ENCODE measurements around the gene SIAE.
"Not testable (repeated sequence)": the region's sequence is repeated elsewhere in the genome, so short reads cannot be mapped to it uniquely, and the experiment has no call there.

Gene SIAE

DNA sequence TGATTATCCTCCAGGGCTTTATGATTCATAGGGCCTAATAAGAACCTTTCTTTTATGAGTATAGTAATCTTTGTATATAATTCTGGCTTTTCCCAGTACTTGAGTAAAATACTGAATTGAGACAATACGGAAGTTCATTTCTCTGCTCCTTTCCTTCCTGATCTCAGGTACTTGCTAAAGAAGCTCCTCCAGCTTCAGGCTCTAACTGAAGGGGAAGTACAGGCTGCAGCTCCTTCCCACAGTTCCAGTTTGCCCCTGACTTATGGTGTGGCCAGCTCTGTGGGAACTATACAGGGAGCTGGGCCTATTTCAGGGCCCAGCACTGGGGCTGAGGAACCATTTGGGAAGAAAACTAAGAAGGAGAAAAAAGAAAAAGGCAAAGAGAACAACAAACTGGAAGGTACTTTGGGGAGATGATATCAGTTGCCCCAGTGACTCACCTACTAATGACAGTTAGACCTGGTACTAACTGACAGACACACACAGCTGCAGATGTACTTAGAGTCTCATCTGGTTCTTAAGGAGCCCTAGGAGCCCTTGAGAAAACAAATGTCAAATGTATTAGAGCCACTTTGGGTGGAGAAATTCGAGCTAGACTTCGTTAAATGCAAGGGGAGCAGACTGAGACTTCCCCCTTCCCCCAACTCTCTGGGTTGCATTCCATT lies 47.9 kb downstream of the SIAE start:
- no peak for DNase-seq (ENCODE audit: low read depth in 2 of 3, low spot score in 2 of 3)

DNA sequence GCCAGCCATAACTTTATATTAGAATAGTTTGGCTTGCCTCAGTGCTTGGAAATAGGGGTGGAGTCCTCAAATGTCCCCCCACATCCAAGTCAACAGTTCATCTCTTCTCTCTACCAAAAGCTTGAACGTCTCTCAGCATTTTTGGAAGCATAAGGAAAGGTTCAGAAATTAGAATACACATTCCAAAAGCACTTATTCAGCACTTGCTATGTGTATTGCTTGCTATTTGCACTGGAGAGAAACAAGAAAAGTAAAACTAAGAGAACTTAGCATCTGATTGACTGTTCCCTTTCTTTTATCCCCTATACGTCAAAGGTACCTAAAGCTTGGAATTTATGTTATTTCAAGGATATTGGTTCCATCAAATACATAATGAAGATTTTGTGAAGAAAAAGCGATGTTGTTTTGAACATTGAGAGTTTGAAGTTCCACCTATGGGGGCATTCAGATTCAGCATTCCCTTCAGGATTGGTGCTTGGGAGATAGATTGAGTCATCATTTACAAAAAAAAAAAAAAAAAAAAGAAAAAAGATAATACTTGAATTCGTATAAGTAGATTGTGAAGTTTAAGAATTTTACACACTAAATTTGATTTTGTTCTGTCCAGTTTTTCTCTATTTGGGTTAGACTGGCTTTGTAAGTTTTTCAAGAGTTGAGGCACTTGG lies 49.5 kb downstream of the SIAE start:
- DNase-seq (ENCODE audit: low read depth in 2 of 3, low spot score in 2 of 3), result no peak

DNA sequence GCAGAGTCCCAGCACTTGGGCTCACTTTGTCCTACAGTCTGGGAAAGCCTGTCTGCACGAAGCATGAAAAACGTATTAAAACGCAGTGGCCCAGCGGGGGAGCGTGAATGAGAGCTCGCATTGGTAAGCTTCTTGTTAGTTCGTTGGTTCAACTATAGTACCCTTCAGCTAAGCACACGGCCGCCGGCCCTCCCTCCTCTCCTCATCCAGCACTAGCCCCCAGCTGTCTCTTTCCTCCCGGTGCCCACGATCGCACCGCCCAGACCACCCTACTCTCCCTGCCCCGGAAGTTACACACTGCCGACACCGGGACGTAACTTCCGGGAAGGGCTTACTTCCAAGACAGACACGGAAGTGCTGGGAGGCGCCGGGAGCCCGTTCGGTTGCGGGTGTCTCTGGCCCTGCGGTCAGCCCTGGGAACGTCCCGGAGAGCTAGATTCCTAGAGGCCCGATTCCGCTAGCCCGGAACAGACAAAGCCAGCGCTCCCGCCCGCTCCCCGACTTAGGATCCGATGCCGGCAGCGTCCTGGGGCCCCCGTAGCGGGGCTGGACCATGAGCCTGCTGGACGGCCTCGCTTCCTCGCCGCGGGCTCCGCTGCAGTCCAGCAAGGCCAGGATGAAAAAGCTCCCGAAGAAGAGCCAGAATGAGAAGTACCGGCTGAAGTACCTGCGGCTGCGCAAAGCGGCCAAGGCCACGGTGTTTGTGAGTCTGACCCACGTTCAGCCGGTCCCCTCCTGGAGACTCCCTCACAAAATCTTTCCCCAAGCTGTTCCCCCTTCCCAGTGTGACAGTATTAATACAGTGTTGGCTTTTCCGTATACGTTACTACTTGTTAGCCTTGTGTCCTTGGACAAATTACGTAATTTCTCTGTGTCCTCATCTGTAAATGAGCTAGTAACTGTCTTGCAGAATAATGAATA lies 50.7 kb downstream of the SIAE start, which contains the start of gene TBRG1:
TBRG1 (plus strand) TSS at position 334 of the 921 bp plus-strand sequence; CDS start at position 554, 220 bp downstream.
- peak; percentile 57 to 66 (median 58) for DNase-seq (ENCODE audit: low read depth in 2 of 3, low spot score in 2 of 3)

DNA sequence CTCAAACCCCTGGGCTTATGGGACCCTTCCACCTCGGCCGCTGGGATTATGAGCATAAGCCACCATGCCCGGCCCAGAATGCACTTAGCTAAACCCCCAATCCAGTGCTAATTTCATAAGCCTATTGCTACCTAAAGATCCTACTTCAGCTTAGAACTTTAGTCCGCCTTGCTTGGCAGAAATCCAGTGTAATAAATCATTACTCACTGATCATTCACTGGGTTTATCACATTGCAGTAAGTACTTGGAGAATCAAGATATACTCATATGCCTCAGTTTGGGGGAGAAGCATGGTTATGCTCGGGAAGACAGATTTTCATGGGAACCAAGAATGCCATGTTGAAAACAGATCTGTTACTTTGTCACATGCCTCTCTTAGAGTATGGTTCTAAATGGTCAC lies 54.7 kb downstream of the SIAE start:
- no peak for DNase-seq (ENCODE audit: low read depth in 2 of 3, low spot score in 2 of 3)

DNA sequence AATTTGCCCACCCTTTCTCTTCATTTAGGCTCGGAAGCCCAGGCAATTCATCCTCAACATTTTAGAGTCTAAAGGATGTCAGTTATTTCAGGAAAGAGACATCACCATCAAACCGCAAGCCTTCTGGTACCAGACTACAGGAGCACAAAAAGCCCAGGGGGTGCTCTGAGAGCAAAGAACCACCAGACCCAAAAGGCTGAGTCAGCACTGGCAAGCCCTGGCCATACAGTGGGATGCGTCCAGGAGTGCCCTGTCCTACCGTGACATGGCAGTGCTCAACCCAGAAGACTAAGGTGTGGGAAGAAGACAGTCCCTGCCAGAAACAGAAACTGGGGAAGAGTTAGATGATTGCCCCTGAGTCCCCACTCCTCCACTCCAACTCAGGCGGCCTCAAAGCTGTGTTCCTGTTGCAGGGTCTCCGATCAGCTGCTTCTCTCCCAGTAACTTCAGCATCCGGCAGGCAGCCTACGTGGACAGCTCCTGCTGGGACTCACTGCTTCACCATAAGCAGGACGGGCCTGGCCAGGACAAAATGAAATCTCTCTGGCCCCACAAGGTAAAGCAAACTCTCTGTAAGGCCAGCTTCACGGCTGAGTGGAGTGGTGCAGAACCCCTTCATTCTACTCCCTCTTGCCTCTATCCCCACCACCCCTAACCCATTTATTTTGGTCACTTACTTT lies 60.8 kb downstream of the SIAE start:
- DNase-seq (ENCODE audit: low read depth in 2 of 3, low spot score in 2 of 3), result no peak

DNA sequence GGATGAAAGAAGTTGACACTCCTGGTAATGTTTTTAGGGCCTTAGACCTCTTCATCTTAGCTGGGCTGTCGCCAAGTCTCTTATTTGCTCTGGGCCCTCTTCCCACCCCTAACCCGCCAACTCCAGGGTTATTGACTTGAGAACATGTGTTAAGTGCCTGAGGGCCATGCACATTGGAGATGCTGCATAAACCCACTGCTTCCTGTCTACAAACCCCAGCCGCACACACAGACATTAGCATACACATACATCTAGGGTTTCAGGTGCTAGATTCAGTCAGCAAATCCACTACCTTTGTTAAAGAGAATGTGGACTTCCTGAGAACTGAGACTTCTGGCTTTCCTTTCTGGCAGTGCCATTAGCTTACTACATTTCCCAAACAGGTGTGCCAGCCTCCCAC lies 61.5 kb downstream of the SIAE start:
- no peak for DNase-seq (ENCODE audit: low read depth in 2 of 3, low spot score in 2 of 3)

DNA sequence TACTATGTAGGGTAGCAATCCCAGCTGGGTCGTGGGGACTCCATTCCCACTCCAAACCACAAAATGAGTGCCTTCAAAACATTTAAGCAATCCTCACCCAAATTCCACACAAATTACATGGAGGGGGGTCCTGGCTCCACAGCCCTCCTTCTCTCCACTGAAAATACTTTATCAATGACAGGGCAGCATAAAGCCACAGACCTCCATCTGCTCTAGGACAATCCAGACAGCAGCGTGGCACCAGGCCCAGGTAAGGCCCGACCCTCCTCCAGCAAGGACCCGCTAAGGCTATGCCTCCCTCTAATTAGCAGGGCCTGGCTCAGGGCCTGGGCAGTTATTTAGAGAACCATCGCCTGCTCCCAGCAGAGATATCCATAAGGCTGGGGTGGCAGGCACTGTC lies 62.5 kb downstream of the SIAE start, which contains the start of gene PANX3:
PANX3 (plus strand) TSS at position 365 of the 400 bp plus-strand sequence. CDS start 129 bp downstream, outside the sequence.
- DNase-seq (ENCODE audit: low read depth in 2 of 3, low spot score in 2 of 3), result no peak

DNA sequence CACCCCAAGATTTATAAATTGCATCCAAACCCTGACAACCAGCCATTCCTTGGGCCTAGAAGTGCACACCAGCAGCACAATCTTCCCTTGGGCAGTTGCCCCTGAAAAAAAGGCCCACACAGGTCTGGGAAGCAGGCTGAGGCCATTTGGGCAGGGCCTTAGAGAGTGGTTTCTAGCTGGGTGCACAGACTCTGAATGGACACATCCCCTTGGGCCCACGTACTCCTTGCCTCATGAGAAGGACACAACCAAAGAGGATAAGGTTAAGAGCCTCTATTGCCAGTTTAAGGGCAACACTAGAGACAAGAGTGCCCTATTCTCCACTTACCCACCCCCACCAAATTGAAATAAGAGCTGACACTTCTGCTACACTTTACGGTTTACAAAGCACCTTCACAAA lies 63.2 kb downstream of the SIAE start:
- DNase-seq (ENCODE audit: low read depth in 2 of 3, low spot score in 2 of 3), result no peak

DNA sequence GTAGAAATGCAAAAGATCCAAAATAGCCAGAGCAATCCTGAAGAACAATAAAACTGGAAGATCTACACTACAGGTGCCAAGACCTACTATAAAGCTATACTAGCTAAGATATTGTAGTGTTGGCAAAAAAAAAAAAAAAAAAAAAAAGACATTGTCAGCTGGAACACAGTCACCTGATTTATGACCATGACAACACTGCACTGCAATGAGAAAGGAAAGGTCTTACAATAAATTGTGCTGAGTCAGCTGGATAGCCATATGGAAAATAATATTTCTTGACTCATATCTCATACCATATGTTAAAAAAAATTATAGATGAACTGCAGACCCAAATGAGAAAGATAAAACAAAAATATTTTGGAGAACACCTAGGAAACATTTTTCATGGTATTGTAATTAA lies 65.4 kb downstream of the SIAE start:
- DNase-seq (ENCODE audit: low read depth in 2 of 3, low spot score in 2 of 3), result no peak

DNA sequence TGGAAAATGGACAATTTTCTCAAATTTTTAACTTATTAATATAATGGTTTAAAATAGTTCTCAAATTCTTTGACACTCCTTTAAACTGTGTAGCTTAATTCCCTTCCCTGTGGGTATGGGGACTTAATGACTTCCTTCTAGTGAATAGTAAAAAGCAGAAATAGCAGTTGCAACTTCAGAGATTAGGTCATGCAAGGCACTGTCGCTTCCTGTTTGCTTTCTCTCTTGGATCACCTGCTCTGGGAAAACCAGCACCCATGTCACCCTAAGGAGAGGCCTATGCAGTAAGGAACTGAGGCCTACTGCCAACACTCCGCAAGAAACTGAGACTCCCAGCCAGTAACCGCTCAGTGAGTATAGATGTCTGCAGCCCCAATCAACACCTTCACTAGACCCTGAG lies 67.8 kb downstream of the SIAE start:
- no peak for DNase-seq (ENCODE audit: low read depth in 2 of 3, low spot score in 2 of 3)

DNA sequence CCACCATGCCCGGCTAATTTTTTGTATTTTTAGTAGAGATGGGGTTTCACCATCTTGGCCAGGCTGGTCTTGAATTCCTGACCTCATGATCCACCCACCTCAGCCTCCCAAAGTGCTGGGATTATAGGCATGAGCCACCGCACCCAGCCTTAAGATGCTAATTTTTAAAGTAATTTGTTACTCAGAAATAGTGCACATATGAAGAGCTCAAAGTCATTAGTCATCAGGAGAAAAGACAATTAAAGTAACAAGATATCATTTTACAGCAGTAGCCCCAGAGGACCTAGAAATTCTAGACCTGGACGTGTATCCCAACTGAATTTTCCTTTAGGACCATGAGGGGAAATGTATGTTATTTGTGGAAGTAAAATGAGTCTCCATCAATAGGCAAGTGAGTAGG lies 70.8 kb downstream of the SIAE start:
- not testable (repeated sequence) for DNase-seq (ENCODE audit: low read depth in 2 of 3, low spot score in 2 of 3)

DNA sequence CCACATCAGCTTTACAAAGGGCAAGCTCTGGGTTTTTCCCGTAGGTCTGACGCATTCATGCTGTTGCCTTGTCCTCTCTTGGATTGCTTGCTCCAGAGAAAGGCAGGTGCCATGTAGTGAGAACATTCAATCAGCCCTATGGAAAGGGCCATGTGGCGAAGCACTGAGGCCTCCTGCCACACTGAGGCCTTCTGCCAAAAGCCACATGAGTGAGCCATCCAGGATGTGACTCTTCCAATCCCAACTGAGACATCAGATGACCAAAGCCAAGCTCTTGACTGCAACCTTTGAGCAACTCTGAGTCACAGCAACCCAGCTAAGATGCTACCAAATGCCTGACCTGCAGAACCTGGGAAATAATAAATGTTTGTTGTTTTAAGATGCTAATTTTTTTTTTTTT lies 71.3 kb downstream of the SIAE start:
- no peak for DNase-seq (ENCODE audit: low read depth in 2 of 3, low spot score in 2 of 3)

DNA sequence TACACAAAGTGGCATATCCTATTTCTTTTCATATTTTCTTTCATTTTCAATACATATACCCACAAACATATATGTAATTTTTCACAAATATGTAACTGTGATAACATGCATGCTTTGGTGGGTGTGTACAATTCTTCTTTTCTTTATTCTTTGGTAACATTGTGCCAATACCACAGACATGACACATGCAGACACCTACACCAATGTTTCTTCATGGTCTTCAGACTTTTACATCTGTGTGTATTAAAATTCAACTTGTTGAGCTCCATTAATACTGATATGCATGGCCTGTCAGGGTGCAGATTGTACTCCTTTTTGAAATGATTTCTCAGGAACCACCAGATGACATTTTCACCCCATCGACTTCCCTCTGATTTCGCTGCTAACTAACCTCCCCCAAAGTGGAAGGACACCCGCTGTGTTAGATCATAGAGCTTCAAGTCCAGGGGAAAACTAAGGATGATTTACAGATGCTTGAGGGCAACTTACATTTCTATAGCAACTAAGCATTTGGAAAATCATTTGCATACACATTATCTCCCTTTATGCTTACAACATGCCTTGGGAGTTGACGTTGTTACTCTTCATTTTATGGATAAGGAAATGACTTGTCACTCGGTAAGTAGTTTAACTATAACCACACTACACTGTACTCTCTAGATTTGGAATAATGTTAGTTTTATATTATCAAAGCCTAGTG lies 72.8 kb downstream of the SIAE start:
- no peak for DNase-seq (ENCODE audit: low read depth in 2 of 3, low spot score in 2 of 3)

DNA sequence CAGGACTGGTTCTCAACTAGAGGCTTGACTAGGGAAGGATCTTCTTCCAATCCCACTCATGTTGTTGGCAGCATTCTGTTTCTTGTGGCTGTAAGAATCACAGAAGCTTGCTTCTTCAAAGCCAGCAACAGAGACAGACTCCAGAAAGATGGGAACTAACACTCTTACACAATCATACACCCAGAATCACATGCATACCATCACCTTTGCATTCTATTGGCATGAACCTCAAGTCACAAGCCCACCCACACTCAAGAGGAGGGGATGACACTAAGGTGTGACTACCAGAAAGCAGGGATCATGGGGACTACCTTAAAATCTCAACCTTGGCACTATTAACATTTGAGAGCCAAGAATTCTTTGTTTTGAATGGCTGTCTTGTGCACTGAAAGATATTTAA lies 75.9 kb downstream of the SIAE start:
- DNase-seq (ENCODE audit: low read depth in 2 of 3, low spot score in 2 of 3), result no peak

DNA sequence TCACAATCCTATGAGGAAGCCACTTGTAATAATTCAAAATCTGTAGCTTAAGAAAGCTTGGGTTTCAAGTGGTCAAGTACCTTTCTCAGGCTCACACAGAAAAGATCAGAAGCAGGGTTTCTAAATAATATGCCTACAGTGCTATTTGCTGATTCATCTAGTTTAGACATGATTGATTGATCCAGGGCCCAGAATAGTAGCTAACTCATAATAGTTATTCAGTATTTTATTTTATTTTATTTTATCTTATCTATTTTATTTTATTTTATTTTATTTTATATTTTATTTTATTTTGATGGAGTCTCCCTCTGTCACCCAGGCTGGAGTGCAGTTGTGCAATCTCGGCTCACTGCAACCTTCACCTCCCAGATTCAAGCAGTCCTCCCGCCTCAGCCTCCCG lies 78.2 kb downstream of the SIAE start:
- no peak for DNase-seq (ENCODE audit: low read depth in 2 of 3, low spot score in 2 of 3)

DNA sequence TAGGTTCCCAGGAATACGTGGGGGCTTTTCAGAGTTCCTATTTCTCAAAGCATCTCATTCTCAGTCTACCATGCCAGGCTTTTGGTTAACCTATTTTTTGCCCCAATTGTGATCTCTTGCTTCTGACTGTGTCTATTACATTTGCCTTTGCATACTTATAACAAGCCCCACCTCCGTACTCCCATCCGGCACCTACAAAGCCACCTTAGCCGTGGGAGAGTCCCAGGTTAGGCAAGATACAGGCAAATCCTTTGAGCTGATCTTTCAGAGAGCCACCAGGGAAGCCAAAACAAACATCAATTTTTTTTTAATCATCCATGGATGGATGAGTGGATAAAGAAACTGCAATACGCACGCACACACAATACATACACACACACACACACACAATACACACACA lies 80.9 kb downstream of the SIAE start:
- no peak for DNase-seq (ENCODE audit: low read depth in 2 of 3, low spot score in 2 of 3)

DNA sequence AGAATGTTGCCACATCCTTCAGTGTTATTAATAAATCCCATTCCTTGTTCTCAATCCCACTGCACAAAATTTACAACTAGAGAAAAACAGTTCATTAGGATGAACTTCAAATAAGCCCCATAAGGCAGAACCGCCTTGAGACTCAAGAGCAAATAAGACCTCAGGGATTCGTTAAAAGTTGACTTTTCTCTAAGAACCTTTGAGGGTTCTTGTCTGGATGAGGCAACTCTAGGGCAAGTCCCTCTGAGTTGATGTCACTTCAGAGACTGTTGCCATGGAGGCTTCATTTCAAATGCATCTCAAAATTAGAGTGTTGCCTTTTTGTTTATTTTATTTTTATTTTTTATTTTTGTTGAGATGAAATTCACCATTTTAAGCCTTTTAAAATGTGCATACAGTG lies 82.1 kb downstream of the SIAE start:
- DNase-seq (ENCODE audit: low read depth in 2 of 3, low spot score in 2 of 3), result no peak

DNA sequence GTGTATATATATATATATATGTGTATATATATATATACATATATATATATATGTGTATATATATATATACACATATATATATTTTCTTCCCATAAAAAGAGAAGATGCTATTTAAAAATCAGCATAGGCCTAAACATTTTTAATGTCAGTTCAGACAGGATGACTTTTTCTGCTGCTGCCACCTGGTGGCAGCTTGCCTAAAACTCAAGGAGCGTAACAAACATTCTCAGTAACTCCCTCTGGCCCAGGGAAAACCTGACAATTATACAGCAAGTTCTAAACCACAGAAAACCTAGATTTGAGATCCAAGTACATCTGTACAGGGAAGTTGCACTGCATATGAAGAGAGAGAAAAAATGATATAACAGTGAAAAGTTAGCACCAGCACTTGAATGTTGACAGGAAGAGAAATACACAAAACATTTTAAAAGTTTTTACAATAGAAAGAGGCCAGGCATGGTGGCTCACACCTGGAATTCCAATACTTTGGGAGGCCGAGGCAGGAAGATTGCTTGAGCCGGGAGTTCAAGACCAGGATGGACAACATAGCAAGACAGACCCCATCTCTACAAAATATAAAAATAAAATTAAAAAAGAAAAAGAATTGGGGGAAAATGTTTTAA lies 87.2 kb downstream of the SIAE start:
- no peak for DNase-seq (ENCODE audit: low read depth in 2 of 3, low spot score in 2 of 3)

DNA sequence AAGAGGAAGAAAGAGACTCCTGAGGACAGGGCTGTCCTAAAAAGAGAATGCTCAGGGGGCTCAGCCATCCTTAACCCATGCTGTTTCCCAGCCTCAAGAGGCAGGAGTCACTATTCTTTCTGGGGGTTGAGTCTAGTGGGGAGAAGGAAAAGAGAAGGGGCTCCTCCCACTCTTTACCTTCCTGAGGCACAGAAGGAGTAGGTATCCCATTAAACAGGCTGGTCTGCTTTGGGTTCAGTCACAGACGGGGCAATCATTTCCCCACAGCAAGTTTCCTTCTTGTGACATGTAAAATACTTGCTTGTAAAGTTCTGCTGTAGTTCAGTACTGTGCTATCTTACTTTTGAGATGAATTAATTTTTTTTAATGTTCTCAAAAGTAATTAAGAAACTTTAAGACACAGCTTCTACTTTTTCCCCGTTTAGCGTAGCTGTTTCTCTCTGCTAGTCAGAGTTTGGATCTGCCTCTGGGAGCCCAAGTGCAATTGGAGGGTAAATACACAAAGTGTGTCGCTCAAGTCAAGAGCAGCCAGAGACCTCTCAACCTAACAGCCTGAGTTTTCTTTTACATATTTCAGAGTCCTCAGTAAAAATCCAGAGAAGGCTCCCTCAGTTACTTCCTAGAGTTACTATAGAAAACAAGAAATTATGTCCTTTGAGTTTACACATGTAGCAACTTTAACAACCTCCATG lies 88.7 kb downstream of the SIAE start:
- DNase-seq (ENCODE audit: low read depth in 2 of 3, low spot score in 2 of 3), result no peak

DNA sequence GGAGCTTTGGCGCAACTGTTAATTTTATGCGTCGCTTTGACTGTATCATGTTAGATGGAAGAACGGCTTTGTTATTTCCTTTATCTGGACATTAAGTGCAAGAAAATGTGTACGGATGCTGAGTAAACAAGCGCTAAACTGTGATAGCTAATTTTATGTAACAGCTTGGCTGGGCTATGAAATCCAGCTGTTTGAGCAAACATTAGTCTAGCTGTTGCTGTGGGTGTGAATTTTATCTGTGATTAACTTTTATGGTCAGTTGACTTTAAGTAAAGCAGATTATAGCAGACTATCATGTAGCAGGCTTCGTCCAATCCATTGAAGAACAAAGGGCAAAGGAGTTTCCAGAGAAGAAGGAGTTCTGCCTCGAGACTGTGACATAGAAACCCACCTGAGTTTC lies 89.8 kb downstream of the SIAE start:
- DNase-seq (ENCODE audit: low read depth in 2 of 3, low spot score in 2 of 3), result no peak

Measured in activated CD8-positive, alpha-beta memory T cell treated with anti-CD3 and anti-CD28 coated beads for 48 hours (primary cell).